Common myeloid progenitor, CD34-positive (primary cell): Measurements from ENCODE around the gene SCAPER.
"Not testable (repeated sequence)": the region's sequence is repeated elsewhere in the genome, so short reads cannot be mapped to it uniquely, and the experiment has no call there.

ENCODE experiments used
- CTCF ChIA-PET: fragments of 350-600 bp; sonication (Branson Sonifier 250); formaldehyde crosslinking; loops from one replicate; lab custom pipeline; 2021; ENCODE audit warnings: antibody characterized with exemption; lab: Charles Lee
- POLR2A ChIA-PET: fragments of 350-600 bp; sonication (Branson Sonifier 250); formaldehyde crosslinking; loops from one replicate; lab custom pipeline; 2021; ENCODE audit warnings: antibody characterized with exemption; lab: Charles Lee
- DNase-seq, 3 donors: peaks; one replicate each; pipeline versions ENCODE4 v3.0.0 to v3.0.0-alpha.2; 2013
- H3K27ac ChIP-seq, 2 experiments: 1 replicate in 1 of 2; 2 replicates in 1 of 2; pipeline ENCODE4 v1.7.0; 2013; ENCODE audit warnings: inconsistent platforms in 2 of 2, low read length in 2 of 2, mild to moderate bottlenecking in 2 of 2, low read depth in 1 of 2, moderate library complexity in 1 of 2; ENCODE audit not compliant: severe bottlenecking in 2 of 2, insufficient read depth in 1 of 2, poor library complexity in 1 of 2
- H3K27me3 ChIP-seq, 5 experiments: replicated peaks in 2 of 5; 1 replicate in 3 of 5; 2 replicates in 2 of 5; pipeline versions ENCODE4 v1.6.1 to v1.7.0; 2013; ENCODE audit warnings: low read length in 4 of 5, mild to moderate bottlenecking in 2 of 5, moderate library complexity in 2 of 5, inconsistent platforms in 1 of 5; ENCODE audit not compliant: insufficient read depth in 5 of 5, control insufficient read depth in 4 of 5
- H3K36me3 ChIP-seq, 4 experiments: 1 replicate in 2 of 4; 2 replicates in 2 of 4; pipeline versions ENCODE4 v1.6.1 to v1.7.0; 2013; ENCODE audit warnings: low read length in 3 of 4, control low read depth in 1 of 4, mild to moderate bottlenecking in 1 of 4; ENCODE audit not compliant: control insufficient read depth in 4 of 4, insufficient read depth in 4 of 4
- H3K4me1 ChIP-seq, 4 experiments: 1 replicate in 3 of 4; 2 replicates in 1 of 4; pipeline versions ENCODE4 v1.6.1 to v1.7.1; 2013; ENCODE audit warnings: low read length in 3 of 4, mild to moderate bottlenecking in 3 of 4, control low read depth in 1 of 4, inconsistent platforms in 1 of 4, moderate library complexity in 1 of 4; ENCODE audit not compliant: control insufficient read depth in 4 of 4, insufficient read depth in 4 of 4; ENCODE audit errors: control extremely low read depth in 1 of 4
- H3K4me3 ChIP-seq, 7 experiments: 1 replicate in 4 of 7; 2 replicates in 3 of 7; pipeline versions ENCODE4 v1.5.1 to v1.7.0; 2013; ENCODE audit warnings: mild to moderate bottlenecking in 7 of 7, low read length in 6 of 7, moderate library complexity in 6 of 7, inconsistent platforms in 2 of 7, low read depth in 2 of 7, control low read depth in 1 of 7; ENCODE audit not compliant: insufficient read depth in 4 of 7, control insufficient read depth in 1 of 7; ENCODE audit errors: extremely low read depth in 1 of 7
- H3K9me3 ChIP-seq, 5 experiments: 1 replicate in 4 of 5; 2 replicates in 1 of 5; pipeline versions ENCODE4 v1.6.1 to v1.7.1; 2013; ENCODE audit warnings: low read length in 4 of 5, mild to moderate bottlenecking in 2 of 5, inconsistent platforms in 1 of 5, low read depth in 1 of 5, moderate library complexity in 1 of 5; ENCODE audit not compliant: control insufficient read depth in 4 of 5, insufficient read depth in 2 of 5; ENCODE audit errors: control extremely low read depth in 1 of 5
- WGBS: methylation state at CpG from one replicate; pipeline ENCODE4 v1.1.5; 2013; ENCODE audit not compliant: insufficient coverage; 5-methylcytosine and 5-hydroxymethylcytosine counted together

The SCAPER gene

DNA sequence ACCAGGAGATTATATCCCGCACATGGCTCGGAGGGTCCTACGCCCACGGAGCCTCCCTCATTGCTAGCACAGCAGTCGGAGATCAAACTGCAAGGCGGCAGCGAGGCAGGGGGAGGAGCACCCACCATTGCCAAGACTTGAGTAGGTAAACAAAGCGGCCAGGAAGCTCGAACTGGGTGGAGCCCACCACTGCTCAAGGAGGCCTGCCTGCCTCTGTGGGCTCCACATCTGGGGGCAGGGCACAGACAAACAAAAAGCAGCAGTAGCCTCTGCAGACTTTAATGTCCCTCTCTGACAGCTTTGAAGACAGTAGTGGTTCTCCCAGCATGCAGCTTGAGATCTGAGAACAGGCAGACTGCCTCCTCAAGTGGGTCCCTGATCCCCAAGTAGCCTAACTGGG lies 86.2 kb downstream of the SCAPER start:
- CTCF ChIA-PET = not testable (repeated sequence)

DNA sequence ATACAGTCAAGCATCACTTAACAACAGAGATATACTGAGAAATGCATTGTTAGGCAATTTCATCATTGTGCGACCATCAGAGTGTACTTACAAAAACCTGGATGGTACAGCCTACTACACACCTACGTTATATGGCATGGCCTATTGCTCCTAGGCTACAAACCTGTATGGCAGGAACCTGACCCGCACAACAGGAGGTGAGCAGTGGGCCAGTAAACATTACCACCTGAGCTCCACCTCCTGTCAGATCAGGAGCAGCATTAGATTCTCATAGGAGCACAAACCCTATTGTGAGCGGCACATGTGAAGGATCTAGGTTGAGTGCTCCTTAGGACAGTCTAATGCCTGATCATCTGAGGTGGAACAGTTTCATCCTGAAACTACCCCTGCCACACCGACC lies 89.7 kb downstream of the SCAPER start:
- no peaks in the 10 kb centered on the region for H3K27me3 ChIP-seq
- H3K4me1 ChIP-seq = no peaks in the 10 kb centered on the region
- ChIA-PET CTCF (no interaction called here), POLR2A (no interaction called here)
- H3K4me3 ChIP-seq = no peak overlapping the region
- H3K9me3 ChIP-seq = peaks cover 0 to 20% (median 6%) of the 10 kb centered on the region in 5 experiments
- peaks cover 0 to 7% (median 3%) of the 10 kb centered on the region in 4 experiments for H3K36me3 ChIP-seq
- WGBS = 95% methylated on average over 4 of the region's 5 CpGs
- DNase-seq = no peak
- H3K27ac ChIP-seq = no peak overlapping the region

More for the DNA sequence above, 86.2 kb downstream of the SCAPER start:
- DNase-seq, POLR2A ChIA-PET, H3K27ac ChIP-seq, H3K4me1 ChIP-seq, H3K4me3 ChIP-seq, H3K36me3 ChIP-seq, H3K27me3 ChIP-seq: not testable (repeated sequence)
- peaks cover 0 to 14% (median 6%) of the 10 kb centered on the region in 5 experiments for H3K9me3 ChIP-seq
- 98% methylated on average over 9 of the region's 9 CpGs for WGBS

DNA sequence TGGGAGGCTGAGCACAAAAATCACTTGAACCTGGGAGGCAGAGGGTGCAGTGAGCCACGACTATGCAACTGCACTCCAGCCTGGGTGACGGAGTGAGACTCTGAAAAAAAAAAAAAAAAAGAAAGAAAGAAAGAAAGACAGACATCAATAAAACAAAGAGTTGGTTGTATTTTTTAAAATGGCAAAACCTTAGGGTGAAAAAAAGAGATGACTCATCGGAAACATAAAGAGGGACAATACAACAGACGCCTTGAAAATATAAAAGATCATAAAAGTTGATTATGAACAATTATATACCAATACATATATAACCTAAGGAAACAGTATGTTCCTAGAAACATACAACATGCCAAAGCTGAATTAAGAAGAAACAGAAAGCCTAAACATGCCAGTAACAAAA lies 92.8 kb downstream of the SCAPER start:
- ChIA-PET CTCF (no interaction called here), POLR2A (no interaction called here)
- Histone ChIP-seq H3K4me1 (no peaks in the 10 kb centered on the region), H3K27ac (no peak overlapping the region), H3K36me3 (peaks cover 0 to 6% (median 2%) of the 10 kb centered on the region in 4 experiments), H3K4me3 (no peak overlapping the region), H3K27me3 (no peaks in the 10 kb centered on the region), H3K9me3 (peaks cover 0 to 20% (median 0%) of the 10 kb centered on the region in 5 experiments)
- DNase-seq = no peak
- 100% methylated on average over 1 of the region's 4 CpGs for WGBS

DNA sequence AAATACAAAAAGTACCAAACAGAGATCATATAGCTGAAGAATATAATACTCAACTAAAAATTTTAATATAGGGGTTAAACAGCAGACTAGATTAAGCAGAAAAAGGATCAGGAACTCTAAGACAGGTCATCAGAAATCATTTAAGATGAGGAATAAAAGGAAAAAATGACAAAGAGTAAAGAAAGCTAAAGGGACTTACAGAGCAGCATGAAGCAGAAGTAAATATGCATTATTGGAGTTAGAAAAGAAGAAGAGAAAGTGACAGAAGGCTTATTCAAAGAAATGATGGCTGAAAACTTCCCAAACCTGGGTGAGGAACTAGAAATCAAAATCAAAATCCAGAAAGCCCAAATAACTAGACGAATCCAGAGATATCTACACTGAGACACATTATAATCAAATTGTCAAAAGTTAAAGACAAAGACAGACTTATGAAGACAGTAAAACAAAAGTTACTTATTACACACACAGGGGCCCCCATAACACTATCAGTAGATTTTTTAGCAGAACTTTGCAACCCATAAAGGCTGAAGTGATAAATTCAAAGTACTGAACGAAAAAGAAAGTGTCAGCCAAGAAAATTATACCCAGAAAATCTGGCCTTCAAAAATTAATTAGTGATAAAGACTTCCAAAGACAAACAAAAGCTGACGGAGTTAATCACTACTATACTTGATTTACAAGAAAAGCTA lies 95.6 kb downstream of the SCAPER start:
- no peaks in the 10 kb centered on the region for H3K27me3 ChIP-seq
- H3K4me3 ChIP-seq = no peak overlapping the region
- DNase-seq = no peak
- no peaks in the 10 kb centered on the region for H3K4me1 ChIP-seq
- H3K9me3 ChIP-seq = peaks cover 0 to 8% (median 0%) of the 10 kb centered on the region in 5 experiments
- no peaks in the 10 kb centered on the region for H3K36me3 ChIP-seq
- H3K27ac ChIP-seq = no peak overlapping the region
- POLR2A ChIA-PET = no interaction called here
- CTCF ChIA-PET = no interaction called here
- 100% methylated on average over 1 of the region's 3 CpGs for WGBS

DNA sequence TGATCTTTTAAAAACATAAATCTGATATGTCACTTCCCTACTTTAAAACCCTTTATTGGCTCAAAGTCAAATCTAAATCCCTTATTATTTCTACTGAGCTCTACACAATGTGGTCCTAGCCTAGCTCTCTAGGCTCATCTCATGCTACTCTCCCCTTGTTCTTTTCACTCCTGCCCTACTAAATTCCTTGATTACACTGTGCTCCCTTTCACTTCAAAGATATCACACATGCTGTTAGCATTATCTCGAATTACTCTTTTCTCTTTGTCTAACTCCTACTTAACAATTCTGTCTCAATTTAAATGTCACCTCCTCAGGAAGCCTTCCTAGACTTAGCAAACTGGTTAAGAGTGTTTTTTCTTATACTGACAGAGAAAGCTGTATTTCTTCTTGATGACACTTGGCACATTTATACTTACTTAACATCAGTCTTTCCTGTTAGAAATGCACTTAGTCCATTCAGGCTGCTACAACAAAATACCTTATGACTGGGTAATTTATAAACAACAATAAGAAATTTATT lies 102.0 kb downstream of the SCAPER start:
- no peak for DNase-seq
- H3K27me3 ChIP-seq = no peaks in the 10 kb centered on the region
- no peaks in the 10 kb centered on the region for H3K9me3 ChIP-seq
- no peaks in the 10 kb centered on the region for H3K4me1 ChIP-seq
- H3K4me3 ChIP-seq = no peak overlapping the region
- ChIA-PET CTCF (interaction anchor here (1.3 kb wide), 1 partner anchor 16 kb away, joined by 3 read pairs; no protein-coding TSS in a partner anchor), POLR2A (no interaction called here)
- 100% methylated on average over 1 of the region's 1 CpG for WGBS
- peaks cover 5 to 23% (median 8%) of the 10 kb centered on the region in 4 experiments for H3K36me3 ChIP-seq
- no peak overlapping the region for H3K27ac ChIP-seq

DNA sequence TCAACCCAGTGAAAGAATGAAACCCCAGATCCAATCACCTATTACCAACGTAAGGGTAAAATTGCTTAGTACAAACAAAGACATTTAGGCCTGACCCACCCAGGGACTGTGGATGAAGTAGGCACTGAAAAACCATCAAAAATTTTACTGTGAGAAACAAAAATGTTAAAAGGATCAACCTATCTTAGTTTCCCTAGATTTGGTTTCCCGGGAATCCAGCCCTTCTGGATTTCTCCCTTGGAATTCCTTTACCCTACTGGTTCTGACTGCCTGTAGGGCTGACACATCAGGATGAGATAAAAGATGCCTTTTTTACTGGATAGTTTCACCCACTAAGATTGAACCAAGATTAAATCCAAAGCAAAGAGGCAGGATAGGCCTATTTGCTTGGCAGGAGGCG lies 102.7 kb downstream of the SCAPER start:
- no peak overlapping the region for H3K27ac ChIP-seq
- 100% methylated on average over 3 of the region's 3 CpGs for WGBS
- peaks cover 5 to 23% (median 8%) of the 10 kb centered on the region in 4 experiments for H3K36me3 ChIP-seq
- no peaks in the 10 kb centered on the region for H3K4me1 ChIP-seq
- CTCF ChIA-PET = no interaction called here
- H3K4me3 ChIP-seq = no peak overlapping the region
- H3K9me3 ChIP-seq = no peaks in the 10 kb centered on the region
- DNase-seq = no peak
- H3K27me3 ChIP-seq = no peaks in the 10 kb centered on the region
- POLR2A ChIA-PET = no interaction called here

DNA sequence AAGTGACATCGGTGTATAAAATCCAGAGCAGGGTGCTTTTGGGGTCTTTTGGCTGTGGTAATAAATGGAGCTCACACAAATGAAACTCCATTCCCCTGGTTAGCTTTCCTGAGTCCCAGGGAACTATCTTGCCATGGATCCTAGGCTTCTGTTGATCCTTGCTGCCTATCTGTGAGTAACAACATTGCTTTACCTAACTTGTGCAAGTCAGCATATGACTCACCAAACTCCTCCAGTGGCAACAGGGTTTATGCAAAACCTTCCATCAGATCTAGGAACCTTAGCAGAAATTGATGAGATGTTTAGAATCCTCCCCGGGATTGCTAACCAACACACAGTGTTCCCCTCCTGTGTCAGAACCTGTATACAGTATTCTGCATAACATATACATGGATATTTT lies 105.4 kb downstream of the SCAPER start:
- no CpG with 5 or more reads among the region's 2 CpGs for WGBS
- CTCF ChIA-PET = no interaction called here

More for the DNA sequence above, 105.4 kb downstream of the SCAPER start:
- Histone ChIP-seq H3K36me3 (peaks cover 5 to 26% (median 9%) of the 10 kb centered on the region in 4 experiments), H3K27ac (no peak overlapping the region), H3K4me1 (no peaks in the 10 kb centered on the region), H3K9me3 (no peaks in the 10 kb centered on the region), H3K27me3 (no peaks in the 10 kb centered on the region), H3K4me3 (no peak overlapping the region)
- POLR2A ChIA-PET = no interaction called here
- DNase-seq = no peak
